ENCODE measurements around the gene GLT8D2. TPM values are rescaled to one million over a fixed set of nuclear protein-coding genes. Genes with fewer than 3 reads are reported as not detected.
A peak's percentile ranks its signal among the peaks of the same experiment; 100 is the strongest.

GLT8D2 gene
- total RNA-seq, 1 donor from 2014 or later: 13.1 TPM

GRCh38 chr12:104054681-104055346 lies 4.8 kb upstream of the GLT8D2 start:
- no peak for TF ChIP-seq CTCF (IDR thresholded peaks at IDR 0.05; ENCODE audit: unreplicated experiment)
- H3K36me3 Mint-ChIP-seq: no peaks in the 10 kb centered on the region
- DNase-seq (ENCODE audit: low spot score in 2 of 2, unreplicated experiment in 2 of 2): no peak

GRCh38 chr12:104050436-104050835 lies 449 bp upstream of the GLT8D2 start:
- Mint-ChIP-seq H3K27me3 (ENCODE audit: low read depth) (peaks cover 42% of the 10 kb centered on the region), H3K9me3 (peaks cover 7% of the 10 kb centered on the region), H3K4me1 (peaks cover 24% of the 10 kb centered on the region), H3K36me3 (no peaks in the 10 kb centered on the region), H3K27ac (peak overlapping the region; percentile 86), H3K4me3 (peak overlapping the region; percentile 78)
- DNase-seq (ENCODE audit: low spot score in 2 of 2, unreplicated experiment in 2 of 2): no peak
- TF ChIP-seq CTCF (IDR thresholded peaks at IDR 0.05; ENCODE audit: unreplicated experiment): no peak

More at GRCh38 chr12:104054681-104055346, 4.8 kb upstream of the GLT8D2 start:
- H3K4me1 Mint-ChIP-seq: peaks cover 5% of the 10 kb centered on the region
- no peak overlapping the region for H3K4me3 Mint-ChIP-seq
- no peak overlapping the region for H3K27ac Mint-ChIP-seq
- peaks cover 16% of the 10 kb centered on the region for H3K9me3 Mint-ChIP-seq
- H3K27me3 Mint-ChIP-seq (ENCODE audit: low read depth): peaks cover 68% of the 10 kb centered on the region

- Mint-ChIP-seq H3K27me3 (ENCODE audit: low read depth) (peaks cover 34% of the 10 kb centered on the region), H3K9me3 (peaks cover 5% of the 10 kb centered on the region), H3K4me1 (peaks cover 26% of the 10 kb centered on the region), H3K27ac (peak overlapping the region; percentile 86), H3K36me3 (peaks cover 2% of the 10 kb centered on the region), H3K4me3 (peak overlapping the region; percentile 78)
- DNase-seq (ENCODE audit: low spot score in 2 of 2, unreplicated experiment in 2 of 2): no peak
- TF ChIP-seq CTCF (IDR thresholded peaks at IDR 0.05; ENCODE audit: unreplicated experiment): no peak
Observed at GRCh38 chr12:104049278-104049902, 597 bp downstream of the GLT8D2 start.

- no peak for DNase-seq (ENCODE audit: low spot score in 2 of 2, unreplicated experiment in 2 of 2)
- peak overlapping the region; percentile 86 for H3K27ac Mint-ChIP-seq
- no peaks in the 10 kb centered on the region for H3K9me3 Mint-ChIP-seq
- H3K4me1 Mint-ChIP-seq: peaks cover 26% of the 10 kb centered on the region
- peak overlapping the region; percentile 78 for H3K4me3 Mint-ChIP-seq
- H3K27me3 Mint-ChIP-seq (ENCODE audit: low read depth): peaks cover 34% of the 10 kb centered on the region
- H3K36me3 Mint-ChIP-seq: peaks cover 2% of the 10 kb centered on the region
- TF ChIP-seq CTCF (IDR thresholded peaks at IDR 0.05; ENCODE audit: unreplicated experiment): no peak
Observed at GRCh38 chr12:104048811-104049210, 1.2 kb downstream of the GLT8D2 start.

GRCh38 chr12:104048162-104048561 lies 1.8 kb downstream of the GLT8D2 start:
- Mint-ChIP-seq H3K4me3 (peak overlapping the region; percentile 78), H3K27me3 (ENCODE audit: low read depth) (peaks cover 34% of the 10 kb centered on the region), H3K4me1 (peaks cover 26% of the 10 kb centered on the region), H3K9me3 (no peaks in the 10 kb centered on the region), H3K27ac (peak overlapping the region; percentile 86), H3K36me3 (peaks cover 2% of the 10 kb centered on the region)
- no peak for DNase-seq (ENCODE audit: low spot score in 2 of 2, unreplicated experiment in 2 of 2)
- no peak for TF ChIP-seq CTCF (IDR thresholded peaks at IDR 0.05; ENCODE audit: unreplicated experiment)

Measured in mesothelial cell of epicardium (in vitro differentiated cells).